EH (cell line): ENCODE measurements around the gene NOP9.

Source experiments
- DNase-seq: peaks from one replicate; pipeline ENCODE4 v3.0.0-alpha.2; 2015; ENCODE audit warnings: low read depth

NOP9 gene

GRCh38 chr14:24299255-24300191, at the start of gene NOP9, which contains the start of gene DHRS1:
NOP9 (plus strand) TSS chr14:24299850; CDS start chr14:24299955, 105 bp downstream.
DHRS1 (minus strand) TSS chr14:24299780; CDS start chr14:24299106, 674 bp downstream.
- DNase-seq, result peak; percentile 84

DNA sequence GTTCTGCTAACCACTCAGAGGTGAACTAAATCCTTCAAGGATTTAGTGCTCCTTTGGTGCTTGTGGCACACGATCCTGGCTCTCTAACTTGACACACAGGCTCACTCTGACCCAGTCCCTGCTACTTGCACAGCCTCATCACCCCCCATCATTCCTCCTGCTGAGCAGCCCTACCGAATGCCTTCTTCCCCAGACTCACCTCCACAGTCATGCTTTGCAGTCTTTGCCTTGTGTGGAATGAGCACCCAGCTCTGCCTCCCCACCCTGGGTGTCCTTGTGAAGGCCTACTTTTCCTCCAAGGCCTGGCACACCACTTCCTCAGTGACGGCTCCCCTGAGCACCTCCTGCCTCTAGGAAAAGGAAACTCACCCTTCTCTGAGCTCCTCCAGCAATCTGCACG, 49.3 kb upstream of the NOP9 start:
- no peak for DNase-seq

DNA sequence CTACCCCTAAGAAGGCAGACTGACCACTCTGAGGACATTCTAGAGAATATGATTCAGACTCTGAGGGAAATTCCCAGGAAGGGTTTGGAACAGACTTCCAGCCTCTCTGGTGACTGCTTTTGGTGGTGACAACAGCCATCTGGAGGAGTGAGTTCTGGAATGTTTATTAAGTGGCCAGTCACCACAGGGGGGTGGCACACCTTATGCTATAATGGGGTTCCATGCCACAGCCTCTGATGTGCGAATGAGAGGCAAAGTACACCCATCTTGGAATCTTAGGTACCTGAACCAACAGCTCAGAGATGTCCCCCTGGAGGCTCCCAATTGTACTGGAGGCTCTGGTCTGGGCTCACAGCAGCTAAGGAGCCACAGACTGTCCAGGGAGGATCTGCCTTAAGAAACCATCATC, 47.8 kb upstream of the NOP9 start:
- DNase-seq, result peak; percentile 72

- DNase-seq, result no peak
Measured at GRCh38 chr14:24252289-24253124, 47.1 kb upstream of the NOP9 start.

DNA sequence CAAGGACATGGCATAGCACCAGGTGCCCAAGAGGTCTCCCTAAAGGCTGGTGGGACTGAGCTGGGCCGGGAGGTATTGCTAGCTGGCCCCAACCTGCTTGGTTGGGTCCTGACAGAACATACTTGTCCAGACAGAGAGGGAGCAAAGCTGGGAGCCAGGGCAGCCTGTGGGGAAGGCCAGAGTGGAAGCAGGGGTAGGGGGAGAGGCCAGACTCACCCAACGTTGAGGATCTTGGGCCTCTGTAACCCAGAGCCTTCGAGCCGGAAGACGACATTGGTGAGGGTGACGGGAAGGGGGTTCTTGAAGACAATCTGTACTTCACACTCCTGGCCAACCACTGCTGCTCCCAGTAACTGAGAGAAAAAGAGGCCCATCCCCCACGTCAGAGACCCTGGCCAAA, 45.7 kb upstream of the NOP9 start:
- no peak for DNase-seq

DNA sequence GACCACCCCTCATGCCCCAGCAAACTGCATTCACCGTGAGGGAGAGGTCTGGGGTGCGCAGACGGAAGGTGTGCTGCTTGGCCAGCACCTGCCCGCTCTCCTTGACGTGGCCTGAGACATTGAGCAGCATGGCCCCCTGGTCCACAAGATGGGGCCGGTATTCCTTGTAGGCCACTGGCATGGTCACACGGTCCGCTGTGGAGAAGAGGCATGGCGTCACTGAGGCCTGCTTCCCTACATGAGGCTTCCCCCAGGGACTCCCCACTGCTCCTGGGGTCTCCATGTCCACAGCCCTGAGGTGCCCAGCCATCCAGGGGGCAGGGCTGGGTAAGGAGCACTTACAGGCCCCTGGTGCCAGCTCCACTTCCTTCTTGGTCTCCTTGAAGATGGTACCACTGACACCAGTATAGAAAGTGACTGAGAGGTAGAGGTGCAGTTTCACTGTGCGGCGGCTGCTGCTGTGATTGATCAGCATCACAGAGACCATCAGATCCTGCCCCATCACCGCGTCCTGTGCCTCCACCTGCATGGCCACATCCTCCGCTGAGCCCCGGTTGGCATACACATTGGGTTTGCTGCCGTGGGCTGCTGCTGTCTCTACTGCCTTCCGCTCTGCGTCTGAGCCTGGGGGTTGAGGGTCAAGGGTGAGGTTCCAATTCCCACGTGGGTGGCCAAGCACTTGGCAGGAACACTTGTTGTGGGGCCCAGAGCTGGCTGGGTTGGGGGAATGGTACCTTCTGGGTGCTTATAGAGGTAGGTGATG, 44.8 kb upstream of the NOP9 start:
- DNase-seq, result no peak

GRCh38 chr14:24255438-24255837, 44.2 kb upstream of the NOP9 start:
- DNase-seq, result no peak

DNA sequence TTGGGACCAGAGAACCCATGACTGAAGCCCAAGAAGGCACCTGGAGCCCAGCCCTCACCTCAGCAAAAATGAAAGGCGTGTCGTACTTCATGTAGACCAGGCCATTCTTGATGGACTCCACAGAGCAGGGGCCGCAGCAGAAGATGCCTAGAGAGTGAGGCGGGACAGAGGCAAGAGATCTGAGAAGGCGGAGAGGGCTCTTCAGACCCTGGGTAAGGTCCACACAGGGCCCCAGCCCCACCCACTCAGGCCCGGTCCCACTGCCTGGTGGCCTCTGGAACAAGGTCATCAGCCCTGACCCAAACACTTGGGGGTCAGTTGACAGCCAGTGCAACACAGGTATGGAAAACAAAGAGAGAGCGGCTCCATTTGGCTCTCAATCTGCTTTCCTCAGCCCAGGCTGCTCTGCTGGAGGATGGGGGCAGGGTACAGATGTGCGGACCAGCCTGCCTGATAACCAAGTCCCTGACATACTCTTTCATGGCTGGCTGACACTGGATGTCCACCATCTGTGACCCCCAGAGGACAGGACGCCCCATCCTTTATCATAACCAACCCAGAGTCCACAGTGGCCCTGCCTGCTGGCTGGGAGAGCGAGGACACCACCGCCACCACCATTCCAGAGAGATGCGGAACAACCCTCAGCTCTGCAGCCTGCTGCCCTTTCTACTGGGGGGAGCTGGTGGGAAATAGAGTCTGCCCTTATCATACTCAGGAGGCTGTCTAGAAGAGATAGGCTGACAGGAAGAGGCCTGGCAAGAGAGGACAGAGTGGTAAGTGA, 43.5 kb upstream of the NOP9 start:
- DNase-seq, result no peak

DNA sequence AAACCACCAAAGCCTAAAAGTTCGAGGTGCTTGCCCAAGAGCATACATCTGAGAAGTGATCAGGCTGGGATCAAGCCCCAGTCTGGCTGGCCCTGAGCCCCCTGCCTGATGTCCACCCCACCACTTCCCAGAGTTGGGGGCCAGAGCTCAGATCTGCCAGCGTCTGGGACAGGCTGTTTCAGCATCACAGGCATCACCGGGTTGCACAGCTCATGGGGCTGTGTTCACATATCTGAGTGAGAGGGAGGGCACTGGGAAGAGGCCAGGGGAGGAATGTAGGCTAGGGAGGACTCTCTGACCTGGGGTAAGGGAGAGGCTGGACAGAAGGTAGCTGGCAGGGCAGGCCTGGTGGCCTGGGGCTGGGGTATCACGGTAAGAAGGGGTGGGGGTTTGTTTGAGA, 42.7 kb upstream of the NOP9 start:
- no peak for DNase-seq

GRCh38 chr14:24258119-24258518, 41.5 kb upstream of the NOP9 start:
- no peak for DNase-seq

GRCh38 chr14:24258548-24259265, 40.9 kb upstream of the NOP9 start:
- no peak for DNase-seq

DNA sequence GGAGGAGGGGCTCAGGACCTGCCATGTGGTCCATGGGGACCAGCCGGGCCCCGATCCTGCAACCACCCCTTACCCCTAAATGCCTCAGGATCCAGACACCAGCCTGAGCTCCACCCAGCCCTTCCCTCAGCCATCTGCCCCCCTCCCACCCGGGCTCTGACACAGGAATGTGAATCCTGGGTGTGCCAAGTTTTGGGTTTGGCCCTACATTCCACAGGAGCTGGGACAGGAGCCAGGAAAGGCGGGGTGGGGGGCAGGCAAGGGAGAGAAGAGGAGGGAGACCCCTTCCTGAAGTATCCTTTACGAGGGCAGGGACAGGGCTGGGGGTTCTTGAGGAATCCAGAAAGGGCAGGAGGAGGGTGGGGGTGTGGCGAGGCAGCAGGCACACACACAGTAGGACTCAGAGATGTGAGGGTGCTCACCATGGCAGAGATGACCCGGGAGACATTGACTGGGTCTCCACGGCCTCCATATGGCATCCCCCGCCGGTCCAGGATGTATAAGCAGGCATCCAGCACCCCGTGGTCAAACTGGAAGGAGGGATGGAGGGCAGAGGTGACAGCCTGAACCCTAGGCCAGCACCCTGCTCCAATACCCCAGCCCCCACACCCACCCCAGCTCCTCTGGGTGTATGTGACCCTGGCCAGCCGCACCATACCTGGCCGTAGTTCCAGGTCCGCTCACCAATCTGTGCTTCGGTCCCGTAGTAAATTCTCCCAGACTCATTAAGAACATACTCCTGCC, 40.2 kb upstream of the NOP9 start:
- DNase-seq, result peak; percentile 73

DNA sequence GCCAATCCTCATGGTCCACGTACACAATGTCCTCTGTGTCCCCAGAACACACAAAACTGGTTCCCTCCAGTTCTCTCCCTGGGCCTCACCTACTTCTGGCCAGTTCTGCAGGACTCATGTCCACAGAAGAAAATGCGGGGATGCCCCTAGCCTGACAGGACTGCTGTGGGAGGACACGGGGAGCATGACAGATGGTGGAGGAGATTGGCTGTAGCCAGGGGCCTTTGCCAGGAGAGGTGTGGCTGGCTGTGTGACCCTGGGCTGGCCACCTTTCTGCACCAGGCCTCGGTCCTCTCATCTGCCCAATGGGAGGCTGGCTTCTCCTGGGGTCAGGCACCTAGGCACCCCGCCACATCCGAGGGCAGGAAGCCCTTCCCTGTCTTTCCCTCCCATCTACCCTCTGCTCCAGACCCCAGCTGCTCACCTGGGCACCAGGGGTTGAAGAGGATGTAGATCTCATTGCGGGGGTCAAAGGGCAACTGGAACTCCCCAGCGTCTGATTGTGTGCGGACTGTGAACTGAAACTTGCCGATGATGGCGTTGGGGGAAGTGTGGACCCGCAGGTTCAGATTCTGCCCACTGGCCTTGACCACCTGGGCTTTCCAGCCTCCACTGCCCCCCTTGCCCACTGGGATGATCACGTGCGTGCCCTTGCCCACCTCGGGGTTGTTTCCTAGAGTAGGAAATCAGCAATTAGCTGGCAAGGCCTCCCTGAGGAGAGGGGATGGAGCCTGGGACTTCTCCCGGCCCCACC, 39.4 kb upstream of the NOP9 start:
- no peak for DNase-seq

DNA sequence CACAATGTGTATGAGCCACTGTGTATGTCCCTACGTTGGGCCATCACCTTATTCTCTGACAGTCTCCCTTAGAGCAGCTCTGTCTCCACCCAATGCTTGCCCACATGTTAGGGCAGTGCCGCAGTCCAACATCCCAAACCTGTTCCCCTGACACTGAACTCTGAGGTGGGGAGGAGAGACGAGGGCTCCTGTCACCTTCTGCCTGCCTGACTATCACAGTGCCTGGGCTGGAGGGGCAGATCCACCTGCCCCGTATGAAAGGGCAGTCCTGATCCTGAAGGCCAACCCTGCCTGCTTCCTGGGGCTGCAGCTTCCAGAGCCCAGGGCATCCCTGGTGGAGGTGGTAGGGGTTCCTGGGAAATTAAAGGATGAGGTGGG, 38.9 kb upstream of the NOP9 start:
- no peak for DNase-seq

DNA sequence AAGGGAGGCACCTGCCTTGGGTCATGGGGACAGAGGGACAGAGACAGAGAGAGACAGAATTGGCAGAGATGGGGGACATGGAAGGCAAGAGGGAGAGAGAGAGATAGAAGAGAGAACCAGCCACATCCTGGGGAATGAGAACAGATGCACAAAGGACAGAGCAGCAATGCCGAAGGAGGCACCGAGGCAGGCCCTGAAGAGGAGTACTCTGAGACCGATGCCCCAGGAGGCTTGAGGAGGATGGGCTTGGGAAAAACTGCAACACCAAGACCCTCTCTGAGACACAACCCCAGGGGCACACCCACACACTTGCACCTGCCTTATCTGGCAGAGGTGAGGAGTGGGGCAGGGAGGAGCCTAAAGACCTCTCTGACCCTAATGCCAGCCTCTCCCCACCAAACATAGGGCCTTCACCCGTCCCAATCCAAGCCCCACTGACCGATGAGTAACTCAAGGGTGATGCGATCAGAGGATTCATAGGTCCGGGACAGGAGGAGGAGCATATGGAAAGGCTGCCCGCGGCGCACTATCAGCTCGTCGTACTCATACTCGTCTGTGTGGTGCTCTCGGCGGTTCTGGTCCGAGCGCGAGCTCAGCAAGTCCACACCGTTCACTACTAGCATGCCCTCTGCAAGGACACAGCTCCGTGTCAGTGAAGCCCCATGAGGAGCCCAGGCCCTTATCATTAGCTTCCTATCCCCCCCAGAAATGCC, 38.2 kb upstream of the NOP9 start:
- DNase-seq, result no peak

DNA sequence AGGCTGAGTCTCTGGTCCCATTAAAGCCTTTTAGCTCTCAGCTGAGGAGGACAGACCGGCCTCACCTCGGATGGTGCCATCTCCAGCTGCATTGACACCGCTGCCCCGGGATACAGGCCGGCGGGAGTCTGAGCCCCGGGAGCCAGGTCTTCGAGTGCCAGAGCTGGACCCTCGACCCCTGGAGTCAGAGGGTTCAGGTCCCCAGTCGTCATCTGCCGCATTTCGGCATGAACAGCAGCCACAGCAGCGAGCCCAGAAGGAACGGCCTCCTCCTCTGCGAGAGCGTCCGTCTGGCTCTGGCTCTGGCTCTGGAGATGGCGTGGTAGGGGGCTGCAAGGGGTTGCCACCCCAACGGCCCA, 37.7 kb upstream of the NOP9 start:
- DNase-seq, result no peak

DNA sequence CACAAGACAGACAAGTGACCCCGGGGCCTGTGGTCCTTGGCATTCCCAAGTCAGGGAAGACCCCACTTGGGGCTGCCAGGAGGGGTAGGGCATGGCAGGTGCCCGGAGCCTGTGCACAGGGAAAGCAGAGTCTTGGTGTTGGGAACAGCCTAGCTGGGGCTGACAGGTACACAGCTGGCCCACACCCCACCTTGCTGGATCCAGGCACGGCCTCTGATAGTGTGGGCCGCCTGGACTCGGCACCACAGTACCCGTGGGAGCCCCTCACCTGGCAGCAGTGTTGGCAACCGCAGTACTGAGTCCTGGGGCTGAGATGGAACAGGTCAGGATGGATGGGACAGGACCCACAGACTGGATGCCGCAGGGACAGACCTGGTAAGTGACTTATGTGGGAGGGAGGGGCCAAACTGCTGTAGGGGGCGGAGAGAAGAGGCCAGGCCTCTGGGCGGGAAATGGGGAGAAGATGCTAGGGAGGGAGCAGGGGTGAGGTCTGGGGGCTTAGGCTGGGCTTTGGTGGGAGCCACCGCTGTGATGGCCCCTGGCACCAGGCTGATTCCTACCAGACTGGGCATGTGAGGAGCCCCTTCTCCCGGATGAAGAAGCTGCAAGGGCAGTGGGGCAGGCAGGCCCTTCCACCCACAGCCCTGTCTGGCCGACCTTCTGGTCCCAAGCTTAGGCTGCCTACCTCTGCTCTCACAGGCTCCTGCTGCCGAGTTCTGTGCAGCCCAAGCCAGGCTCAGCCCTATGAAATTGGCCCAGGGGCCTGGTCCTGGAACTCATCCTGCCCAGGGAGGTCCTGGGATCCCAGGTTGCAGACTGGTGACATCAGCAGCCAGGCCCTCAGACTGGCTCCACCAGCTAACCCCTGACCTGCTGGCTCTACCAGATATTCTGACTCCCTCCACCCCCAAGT, 36.6 kb upstream of the NOP9 start, which contains the start of gene TGM1:
TGM1 (minus strand) TSS at position 357 of the 913 bp plus-strand sequence. CDS start 825 bp downstream, outside the sequence.
- DNase-seq, result peak; percentile 16
